HCT116 (cell line): ENCODE data around the gene BARX1. TPM values are rescaled to one million over a fixed set of nuclear protein-coding genes. Genes with fewer than 3 reads are reported as not detected.

Source experiments
- ATAC-seq: fragments of 200-7000 bp; cut with Tn5 transposase; 2 replicates; pipeline ENCODE4 v1.9.1; 2020; ENCODE audit warnings: mild to moderate bottlenecking, moderate library complexity
- BruUV-seq: library from RNA; stranded (reverse); fragments of 400-500 nt; replicated peaks from 2 replicates; lab custom pipeline; 2021; lab: Mats Ljungman, UMichigan
- CTCF ChIA-PET: fragments of 300-600 bp; sonication (Branson Sonifier 250); formaldehyde crosslinking; loops from one replicate; lab custom pipeline; 2021; ENCODE audit warnings: antibody characterized with exemption; lab: Charles Lee
- POLR2A ChIA-PET: fragments of 300-600, 350-600 bp; sonication (Branson Sonifier 250); formaldehyde crosslinking; loops from one replicate; lab custom pipeline; 2021; ENCODE audit warnings: antibody characterized with exemption; lab: Charles Lee
- RAD21 ChIA-PET, 2 experiments: fragments of 300-600 bp; sonication (Branson Sonifier 250); formaldehyde crosslinking; loops; one replicate each; lab custom pipeline; 2023; ENCODE audit warnings: low total read pairs in 2 of 2; ENCODE audit not compliant: uncharacterized antibody in 2 of 2, unreplicated experiment in 2 of 2, low non-redundant PET in 1 of 2; lab: Charles Lee
- DNase-seq: peaks from one replicate; pipeline ENCODE4 v3.0.0-alpha.2; 2010; ENCODE audit warnings: low read depth, low spot score
- H2AFZ ChIP-seq: fragments of 200-600 bp; shearing (Covaris generic), sonication (generic); 2 replicates; pipeline ENCODE4 v1.6.1; 2017; ENCODE audit warnings: low read depth, mixed run types, mixed read lengths, antibody characterized with exemption, low read length; ENCODE audit not compliant: poor library complexity, severe bottlenecking
- H3K27ac ChIP-seq: 2 replicates; pipeline ENCODE4 v1.5.1; 2012; ENCODE audit warnings: low read depth, low read length
- H3K27me3 ChIP-seq: fragments of 200-600 bp; sonication (generic); 2 replicates; pipeline ENCODE4 v1.6.1; 2016; ENCODE audit warnings: mixed run types, low read length, mixed read lengths; ENCODE audit not compliant: insufficient read depth
- H3K36me3 ChIP-seq, 2 experiments: fragments of 200-500 bp in 1 of 2; fragments of 200-600 bp in 1 of 2; sonication (Bioruptor generic) in 1 of 2; sonication (generic) in 1 of 2; 2 replicates each; pipeline versions ENCODE4 v1.5.1 to v1.6.1; 2014 to 2016; ENCODE audit warnings: low read length in 2 of 2, inconsistent platforms in 1 of 2, mixed read lengths in 1 of 2, mixed run types in 1 of 2; ENCODE audit not compliant: insufficient read depth in 2 of 2, control insufficient read depth in 1 of 2
- H3K4me1 ChIP-seq, 2 experiments: fragments of 200-600 bp in 1 of 2; sonication (generic) in 1 of 2; 2 replicates each; pipeline versions ENCODE4 v1.5.1 to v1.6.1; 2012 to 2017; ENCODE audit warnings: low read length in 2 of 2, inconsistent platforms in 1 of 2, mild to moderate bottlenecking in 1 of 2, mixed read lengths in 1 of 2, mixed run types in 1 of 2, moderate library complexity in 1 of 2; ENCODE audit not compliant: insufficient read depth in 2 of 2, control insufficient read depth in 1 of 2
- H3K4me2 ChIP-seq: fragments of 200-600 bp; sonication (generic); 2 replicates; pipeline ENCODE4 v1.6.1; 2017; ENCODE audit warnings: mixed run types, low read length, mixed read lengths
- H3K4me3 ChIP-seq, 2 experiments: fragments of 200-600 bp in 1 of 2; sonication (generic) in 1 of 2; replicated peaks in 1 of 2; 2 replicates each; pipeline ENCODE4 v1.5.1; 2011 to 2016; ENCODE audit warnings: low read length in 2 of 2, control low read depth in 1 of 2, low read depth in 1 of 2, mild to moderate bottlenecking in 1 of 2, mixed read lengths in 1 of 2, mixed run types in 1 of 2
- H3K79me2 ChIP-seq: fragments of 200-600 bp; sonication (generic); 2 replicates; pipeline ENCODE4 v1.6.1; 2017; ENCODE audit warnings: mild to moderate bottlenecking, mixed run types, low read length, moderate library complexity, mixed read lengths; ENCODE audit not compliant: insufficient read depth
- H3K9ac ChIP-seq: fragments of 200-600 bp; sonication (generic); 2 replicates; pipeline ENCODE4 v1.6.1; 2016; ENCODE audit warnings: low read length, mixed read lengths
- H3K9me2 ChIP-seq: fragments of 200-600 bp; sonication (generic), shearing (Covaris generic); 2 replicates; pipeline ENCODE4 v1.6.1; 2017; ENCODE audit warnings: mixed run types, mild to moderate bottlenecking, moderate library complexity; ENCODE audit not compliant: insufficient read depth
- H3K9me3 ChIP-seq, 2 experiments: fragments of 200-500 bp in 1 of 2; fragments of 200-600 bp in 1 of 2; sonication (Bioruptor generic) in 1 of 2; sonication (generic) in 1 of 2; 2 replicates each; pipeline ENCODE4 v1.6.1; 2014 to 2017; ENCODE audit warnings: low read length in 2 of 2, mixed read lengths in 2 of 2, inconsistent platforms in 1 of 2, low read depth in 1 of 2, mild to moderate bottlenecking in 1 of 2, mixed run types in 1 of 2, moderate library complexity in 1 of 2; ENCODE audit not compliant: control insufficient read depth in 1 of 2, insufficient read depth in 1 of 2
- H4K20me1 ChIP-seq: fragments of 200-600 bp; sonication (generic), shearing (Covaris generic); 2 replicates; pipeline ENCODE4 v1.6.1; 2017; ENCODE audit warnings: mixed run types, mild to moderate bottlenecking, moderate library complexity; ENCODE audit not compliant: insufficient read depth
- ATF3 ChIP-seq: IDR thresholded peaks from 2 replicates; pipeline ENCODE4 v1.6.1; 2012
- CBX3 ChIP-seq: IDR thresholded peaks from 2 replicates; pipeline ENCODE4 v1.6.1; 2012; ENCODE audit warnings: low read depth
- CEBPB ChIP-seq: IDR thresholded peaks from 2 replicates; pipeline ENCODE4 v1.6.1; 2012; ENCODE audit warnings: low read depth
- EGR1 ChIP-seq: IDR thresholded peaks from 2 replicates; pipeline ENCODE4 v1.6.1; 2012; ENCODE audit warnings: low read depth
- EZH2 ChIP-seq: fragments of 200-600 bp; sonication (generic); IDR thresholded peaks from 2 replicates; pipeline ENCODE4 v1.6.1; 2017; ENCODE audit warnings: antibody characterized with exemption, mixed run types
- EZH2phosphoT487 ChIP-seq: fragments of 200-600 bp; IDR thresholded peaks from 2 replicates; pipeline ENCODE4 v1.6.1; 2018; ENCODE audit warnings: antibody characterized with exemption, borderline replicate concordance
- FOSL1 ChIP-seq: IDR thresholded peaks from 2 replicates; pipeline ENCODE4 v1.6.1; 2012; ENCODE audit warnings: low read depth
- JUND ChIP-seq: IDR thresholded peaks from 2 replicates; pipeline ENCODE4 v1.6.1; 2012
- POLR2A ChIP-seq: IDR thresholded peaks from 2 replicates; pipeline ENCODE4 v1.7.0; 2011; ENCODE audit warnings: borderline replicate concordance; ENCODE audit not compliant: insufficient read depth, insufficient read length; ENCODE audit errors: extremely low read depth
- POLR2AphosphoS5 ChIP-seq: IDR thresholded peaks from 2 replicates; pipeline ENCODE4 v1.6.1; 2011; ENCODE audit warnings: mild to moderate bottlenecking, low read depth, low read length, moderate library complexity
- RAD21 ChIP-seq: IDR thresholded peaks from 2 replicates; pipeline ENCODE4 v1.6.1; 2012; ENCODE audit warnings: low read depth, mild to moderate bottlenecking
- SIN3A ChIP-seq: IDR thresholded peaks from 2 replicates; pipeline ENCODE4 v1.6.1; 2012; ENCODE audit warnings: low read depth
- SP1 ChIP-seq: IDR thresholded peaks from 2 replicates; pipeline ENCODE4 v1.6.1; 2012; ENCODE audit warnings: low read depth
- SRF ChIP-seq: IDR thresholded peaks from 2 replicates; pipeline ENCODE4 v1.6.1; 2012; ENCODE audit warnings: low read depth
- TCF7L2 ChIP-seq: IDR thresholded peaks from 2 replicates; pipeline ENCODE4 v1.7.0; 2011; ENCODE audit warnings: borderline replicate concordance, inconsistent platforms; ENCODE audit not compliant: insufficient read depth, insufficient read length; ENCODE audit errors: extremely low read depth
- YY1 ChIP-seq: IDR thresholded peaks from 2 replicates; pipeline ENCODE4 v1.6.1; 2011; ENCODE audit warnings: low read length, low read depth, moderate library complexity, mild to moderate bottlenecking; ENCODE audit not compliant: insufficient replicate concordance; ENCODE audit errors: extremely low read depth
- intact Hi-C: fragments of 100-400 bp; cut with micrococcal nuclease; formaldehyde crosslinking; loops from 2 replicates; pipeline ENCODE4 v1.10.0; 2022
- total RNA-seq: library from RNA; stranded (reverse); gene quantifications from one replicate; pipeline ENCODE4 v1.2.1, GENCODE V29; 2021; ENCODE audit not compliant: unreplicated experiment
- TF ChIP-seq, protein P1 (sequence below): IDR thresholded peaks from 2 replicates; pipeline ENCODE4 v1.6.1; 2011; ENCODE audit warnings: mild to moderate bottlenecking, low read length, moderate library complexity; ENCODE audit not compliant: insufficient replicate concordance; ENCODE audit errors: extremely low read depth
- TF ChIP-seq, protein P2 (sequence below): IDR thresholded peaks from 2 replicates; pipeline ENCODE4 v1.6.1; 2012
- TF ChIP-seq, protein P3 (sequence below), 3 experiments: fragments of 200-600 bp in 1 of 3; sonication (generic) in 1 of 3; IDR thresholded peaks in 2 of 3; conservative IDR thresholded peaks in 1 of 3; 2 replicates each; pipeline ENCODE4 v1.5.1; 2012 to 2017; ENCODE audit warnings: low read depth in 2 of 3, low read length in 2 of 3, antibody characterized with exemption in 1 of 3, borderline replicate concordance in 1 of 3, control low read depth in 1 of 3, mild to moderate bottlenecking in 1 of 3, mixed read lengths in 1 of 3, mixed run types in 1 of 3, moderate library complexity in 1 of 3; ENCODE audit not compliant: insufficient read depth in 1 of 3
- TF ChIP-seq, protein P4 (sequence below): IDR thresholded peaks from 2 replicates; pipeline ENCODE4 v1.6.1; 2012; ENCODE audit warnings: low read depth

Gene BARX1
- total RNA-seq, 1 experiment from 2014 or later = not detected

DNA sequence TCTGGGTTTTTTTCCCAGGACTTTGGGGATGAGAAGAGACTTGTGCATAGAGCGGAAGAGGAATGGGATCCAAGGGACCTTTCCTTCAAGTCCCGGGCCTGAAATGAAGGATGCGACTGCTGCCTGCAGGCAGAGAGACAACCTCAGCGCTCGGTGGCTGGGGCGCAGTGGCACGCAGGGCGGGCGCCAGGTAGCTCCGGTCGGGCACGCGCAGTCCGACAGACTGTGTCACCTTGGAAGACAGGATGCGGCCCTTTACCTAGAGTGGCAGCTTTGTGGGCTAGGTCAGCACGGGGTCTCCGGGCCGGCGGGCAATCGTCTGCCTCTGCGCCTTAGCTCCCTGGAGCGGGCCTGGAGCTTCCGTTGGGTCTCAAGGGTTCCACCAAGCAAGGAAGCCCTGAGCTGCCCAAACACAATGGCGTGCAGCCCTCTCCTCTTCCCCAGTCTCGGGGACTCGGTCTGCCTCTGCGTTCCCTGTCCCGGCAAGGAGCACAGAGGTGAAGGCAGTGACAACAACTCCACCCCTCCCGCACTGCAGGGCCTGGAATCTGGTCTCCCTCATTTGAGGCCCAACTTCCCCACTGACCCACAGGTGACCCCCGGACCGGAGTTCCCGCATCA, 6.0 kb downstream of the BARX1 start:
- intact Hi-C loops = no loop called here
- no peaks in the 10 kb centered on the region for H3K9me2 ChIP-seq
- H2AFZ ChIP-seq = no peak overlapping the region
- no peak overlapping the region for H3K4me3 ChIP-seq
- no peak overlapping the region for H3K27ac ChIP-seq
- H4K20me1 ChIP-seq = no peaks in the 10 kb centered on the region
- RAD21 ChIA-PET = no interaction called here
- POLR2A ChIA-PET = no interaction called here
- TF ChIP-seq, protein P1, sequence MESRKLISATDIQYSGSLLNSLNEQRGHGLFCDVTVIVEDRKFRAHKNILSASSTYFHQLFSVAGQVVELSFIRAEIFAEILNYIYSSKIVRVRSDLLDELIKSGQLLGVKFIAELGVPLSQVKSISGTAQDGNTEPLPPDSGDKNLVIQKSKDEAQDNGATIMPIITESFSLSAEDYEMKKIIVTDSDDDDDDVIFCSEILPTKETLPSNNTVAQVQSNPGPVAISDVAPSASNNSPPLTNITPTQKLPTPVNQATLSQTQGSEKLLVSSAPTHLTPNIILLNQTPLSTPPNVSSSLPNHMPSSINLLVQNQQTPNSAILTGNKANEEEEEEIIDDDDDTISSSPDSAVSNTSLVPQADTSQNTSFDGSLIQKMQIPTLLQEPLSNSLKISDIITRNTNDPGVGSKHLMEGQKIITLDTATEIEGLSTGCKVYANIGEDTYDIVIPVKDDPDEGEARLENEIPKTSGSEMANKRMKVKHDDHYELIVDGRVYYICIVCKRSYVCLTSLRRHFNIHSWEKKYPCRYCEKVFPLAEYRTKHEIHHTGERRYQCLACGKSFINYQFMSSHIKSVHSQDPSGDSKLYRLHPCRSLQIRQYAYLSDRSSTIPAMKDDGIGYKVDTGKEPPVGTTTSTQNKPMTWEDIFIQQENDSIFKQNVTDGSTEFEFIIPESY = no peak
- no peak for TF ChIP-seq RAD21
- no peak for TF ChIP-seq SIN3A
- no peak for TF ChIP-seq EZH2
- TF ChIP-seq EGR1 = no peak
- TF ChIP-seq YY1 = no peak
- TF ChIP-seq, protein P2, sequence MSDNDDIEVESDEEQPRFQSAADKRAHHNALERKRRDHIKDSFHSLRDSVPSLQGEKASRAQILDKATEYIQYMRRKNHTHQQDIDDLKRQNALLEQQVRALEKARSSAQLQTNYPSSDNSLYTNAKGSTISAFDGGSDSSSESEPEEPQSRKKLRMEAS = no peak
- no peak for TF ChIP-seq SP1
- no peak for TF ChIP-seq CBX3
- no peak for TF ChIP-seq POLR2AphosphoS5
- TF ChIP-seq, protein P3, sequence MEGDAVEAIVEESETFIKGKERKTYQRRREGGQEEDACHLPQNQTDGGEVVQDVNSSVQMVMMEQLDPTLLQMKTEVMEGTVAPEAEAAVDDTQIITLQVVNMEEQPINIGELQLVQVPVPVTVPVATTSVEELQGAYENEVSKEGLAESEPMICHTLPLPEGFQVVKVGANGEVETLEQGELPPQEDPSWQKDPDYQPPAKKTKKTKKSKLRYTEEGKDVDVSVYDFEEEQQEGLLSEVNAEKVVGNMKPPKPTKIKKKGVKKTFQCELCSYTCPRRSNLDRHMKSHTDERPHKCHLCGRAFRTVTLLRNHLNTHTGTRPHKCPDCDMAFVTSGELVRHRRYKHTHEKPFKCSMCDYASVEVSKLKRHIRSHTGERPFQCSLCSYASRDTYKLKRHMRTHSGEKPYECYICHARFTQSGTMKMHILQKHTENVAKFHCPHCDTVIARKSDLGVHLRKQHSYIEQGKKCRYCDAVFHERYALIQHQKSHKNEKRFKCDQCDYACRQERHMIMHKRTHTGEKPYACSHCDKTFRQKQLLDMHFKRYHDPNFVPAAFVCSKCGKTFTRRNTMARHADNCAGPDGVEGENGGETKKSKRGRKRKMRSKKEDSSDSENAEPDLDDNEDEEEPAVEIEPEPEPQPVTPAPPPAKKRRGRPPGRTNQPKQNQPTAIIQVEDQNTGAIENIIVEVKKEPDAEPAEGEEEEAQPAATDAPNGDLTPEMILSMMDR (IDR thresholded peaks at IDR 0.05 in 2 of 3, conservative IDR thresholded peaks at IDR 0.05 in 1 of 3; ENCODE audit: borderline replicate concordance in 1 of 3, insufficient read depth in 1 of 3, low read depth in 2 of 3, low read length in 2 of 3) = no peak
- no peak for TF ChIP-seq EZH2phosphoT487
- TF ChIP-seq TCF7L2 = no peak
- no peak for TF ChIP-seq SRF
- TF ChIP-seq, protein P4, sequence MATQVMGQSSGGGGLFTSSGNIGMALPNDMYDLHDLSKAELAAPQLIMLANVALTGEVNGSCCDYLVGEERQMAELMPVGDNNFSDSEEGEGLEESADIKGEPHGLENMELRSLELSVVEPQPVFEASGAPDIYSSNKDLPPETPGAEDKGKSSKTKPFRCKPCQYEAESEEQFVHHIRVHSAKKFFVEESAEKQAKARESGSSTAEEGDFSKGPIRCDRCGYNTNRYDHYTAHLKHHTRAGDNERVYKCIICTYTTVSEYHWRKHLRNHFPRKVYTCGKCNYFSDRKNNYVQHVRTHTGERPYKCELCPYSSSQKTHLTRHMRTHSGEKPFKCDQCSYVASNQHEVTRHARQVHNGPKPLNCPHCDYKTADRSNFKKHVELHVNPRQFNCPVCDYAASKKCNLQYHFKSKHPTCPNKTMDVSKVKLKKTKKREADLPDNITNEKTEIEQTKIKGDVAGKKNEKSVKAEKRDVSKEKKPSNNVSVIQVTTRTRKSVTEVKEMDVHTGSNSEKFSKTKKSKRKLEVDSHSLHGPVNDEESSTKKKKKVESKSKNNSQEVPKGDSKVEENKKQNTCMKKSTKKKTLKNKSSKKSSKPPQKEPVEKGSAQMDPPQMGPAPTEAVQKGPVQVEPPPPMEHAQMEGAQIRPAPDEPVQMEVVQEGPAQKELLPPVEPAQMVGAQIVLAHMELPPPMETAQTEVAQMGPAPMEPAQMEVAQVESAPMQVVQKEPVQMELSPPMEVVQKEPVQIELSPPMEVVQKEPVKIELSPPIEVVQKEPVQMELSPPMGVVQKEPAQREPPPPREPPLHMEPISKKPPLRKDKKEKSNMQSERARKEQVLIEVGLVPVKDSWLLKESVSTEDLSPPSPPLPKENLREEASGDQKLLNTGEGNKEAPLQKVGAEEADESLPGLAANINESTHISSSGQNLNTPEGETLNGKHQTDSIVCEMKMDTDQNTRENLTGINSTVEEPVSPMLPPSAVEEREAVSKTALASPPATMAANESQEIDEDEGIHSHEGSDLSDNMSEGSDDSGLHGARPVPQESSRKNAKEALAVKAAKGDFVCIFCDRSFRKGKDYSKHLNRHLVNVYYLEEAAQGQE = no peak
- no peak for TF ChIP-seq FOSL1
- TF ChIP-seq POLR2A = no peak
- no peak for TF ChIP-seq CEBPB
- no peak for TF ChIP-seq JUND
- no peak for TF ChIP-seq ATF3
- CTCF ChIA-PET = interaction anchor here (1.0 to 1.2 kb wide), 2 partner anchors 14 to 122 kb away, joined by 3 read pairs; no protein-coding TSS in a partner anchor
- peaks cover 0 to 11% of the 10 kb centered on the region in 2 experiments; a peak in 3 of 4 replicates for H3K4me1 ChIP-seq
- no peaks in the 10 kb centered on the region for H3K9me3 ChIP-seq
- ATAC-seq (no peak), DNase-seq (no peak)
- BruUV-seq = no TSS peak
- H3K36me3 ChIP-seq = no peaks in the 10 kb centered on the region
- H3K9ac ChIP-seq = no peak overlapping the region
- peaks cover 4% of the 10 kb centered on the region for H3K27me3 ChIP-seq
- no peak overlapping the region for H3K4me2 ChIP-seq
- H3K79me2 ChIP-seq = no peaks in the 10 kb centered on the region
